ENCODE measurements around the gene GMEB2. TPM values are rescaled to one million over a fixed set of nuclear protein-coding genes. Genes with fewer than 3 reads are reported as not detected.
A peak's percentile ranks its signal among the peaks of the same experiment; 100 is the strongest.

Gene GMEB2
- total RNA-seq, 1 donor from 2014 or later: 5.9 TPM

DNA sequence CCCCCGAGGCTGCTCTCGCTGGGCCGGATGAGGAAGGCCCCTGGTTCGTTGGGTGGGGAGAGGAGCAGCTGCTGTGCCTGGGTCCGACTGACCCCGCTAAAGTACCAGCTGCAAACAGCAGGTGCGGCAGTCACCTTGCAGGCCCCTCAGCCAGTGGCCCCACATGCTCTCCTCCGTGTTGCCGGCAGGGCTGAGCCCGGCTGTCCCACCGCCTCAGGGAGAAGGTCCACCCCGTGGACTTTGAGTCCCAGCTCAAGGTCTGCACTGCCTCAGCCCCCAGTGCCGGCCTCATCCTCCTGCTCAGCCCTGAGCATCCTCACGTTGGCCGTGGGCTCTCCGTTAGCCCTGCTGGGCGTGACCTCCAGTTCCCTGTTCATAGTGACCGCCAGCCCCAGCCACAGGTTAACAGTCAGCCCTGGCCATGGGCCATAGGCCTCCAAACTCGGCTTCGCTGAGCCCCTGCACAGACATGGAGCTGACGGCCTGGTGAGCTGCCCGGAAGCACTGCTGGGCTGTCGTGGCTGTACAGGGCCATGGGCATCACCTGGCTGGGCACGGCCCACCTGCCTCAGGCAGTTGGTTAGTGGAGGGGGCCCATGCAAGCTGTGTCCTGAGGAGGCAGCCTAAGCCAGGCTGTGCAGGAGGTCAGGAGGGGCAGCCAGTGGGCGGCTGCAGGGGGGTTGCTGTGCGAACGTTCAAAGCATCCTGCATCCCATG is 82.5 kb downstream of the GMEB2 start:
- intact Hi-C loops (cut with micrococcal nuclease): no loop called here
- ATAC-seq (no peak), DNase-seq (no peak)

DNA sequence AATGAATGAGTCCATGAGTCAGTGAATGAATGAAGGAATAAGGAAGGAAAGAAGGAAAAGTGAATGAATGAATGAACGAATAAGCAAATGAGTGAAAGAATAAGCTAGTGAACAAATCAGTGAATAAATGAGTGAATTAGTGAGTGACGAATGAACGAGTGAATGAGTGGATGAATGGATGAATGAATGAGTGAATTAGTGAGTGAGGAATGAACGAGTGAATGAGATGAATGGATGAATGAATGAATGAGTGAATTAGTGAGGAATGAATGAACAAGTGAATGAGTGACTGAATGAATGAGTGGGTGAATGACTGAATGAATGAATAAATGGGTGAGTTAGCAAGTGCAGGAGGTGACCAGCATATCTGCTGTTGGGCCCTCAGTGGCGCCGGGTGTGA is 83.2 kb downstream of the GMEB2 start:
- DNase-seq (no peak), ATAC-seq (no peak)
- intact Hi-C loops (cut with micrococcal nuclease): no loop called here

DNA sequence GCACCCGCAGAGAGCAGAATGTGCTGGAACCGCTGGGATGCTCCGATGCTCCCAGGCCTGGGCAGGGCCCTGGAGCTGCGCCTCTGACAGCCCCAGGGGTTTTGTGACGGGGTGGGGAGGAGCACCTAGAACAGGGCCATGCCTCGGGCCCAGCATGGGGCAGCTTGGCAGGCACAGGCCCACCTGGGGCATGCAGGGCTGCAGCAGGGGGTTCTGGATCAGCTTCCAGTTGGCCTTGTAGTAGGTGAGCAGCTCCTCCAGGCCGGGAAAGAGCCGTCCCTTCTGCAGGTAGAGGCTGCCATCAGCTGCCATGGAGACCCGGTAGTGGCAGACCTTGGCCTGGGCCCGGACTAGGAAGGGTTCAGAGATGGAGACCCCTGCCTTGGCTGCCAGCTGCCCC is 83.8 kb downstream of the GMEB2 start:
- DNase-seq (no peak), ATAC-seq (no peak)
- intact Hi-C loops (cut with micrococcal nuclease): no loop called here

DNA sequence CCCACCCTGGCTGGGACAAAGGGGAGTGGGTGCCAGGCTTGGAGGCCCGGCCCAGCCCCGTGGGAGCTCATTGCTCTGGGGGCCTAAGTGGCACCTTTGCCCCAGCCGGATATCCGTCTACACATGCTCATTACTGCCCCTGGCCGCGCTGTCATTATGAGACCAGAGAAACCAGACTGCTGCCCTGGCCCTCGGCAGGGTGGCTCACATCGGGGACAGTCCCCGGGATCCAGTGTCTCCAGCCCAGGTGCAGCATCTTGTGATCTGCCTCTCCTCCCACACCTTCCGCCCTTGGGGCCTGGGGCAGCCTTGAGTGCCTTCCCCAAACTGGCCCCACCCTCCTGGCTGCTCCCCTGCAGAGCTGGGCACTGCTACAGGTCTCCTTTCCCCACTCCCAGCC is 84.2 kb downstream of the GMEB2 start:
- intact Hi-C loops (cut with micrococcal nuclease): no loop called here
- ATAC-seq (no peak), DNase-seq (no peak)

DNA sequence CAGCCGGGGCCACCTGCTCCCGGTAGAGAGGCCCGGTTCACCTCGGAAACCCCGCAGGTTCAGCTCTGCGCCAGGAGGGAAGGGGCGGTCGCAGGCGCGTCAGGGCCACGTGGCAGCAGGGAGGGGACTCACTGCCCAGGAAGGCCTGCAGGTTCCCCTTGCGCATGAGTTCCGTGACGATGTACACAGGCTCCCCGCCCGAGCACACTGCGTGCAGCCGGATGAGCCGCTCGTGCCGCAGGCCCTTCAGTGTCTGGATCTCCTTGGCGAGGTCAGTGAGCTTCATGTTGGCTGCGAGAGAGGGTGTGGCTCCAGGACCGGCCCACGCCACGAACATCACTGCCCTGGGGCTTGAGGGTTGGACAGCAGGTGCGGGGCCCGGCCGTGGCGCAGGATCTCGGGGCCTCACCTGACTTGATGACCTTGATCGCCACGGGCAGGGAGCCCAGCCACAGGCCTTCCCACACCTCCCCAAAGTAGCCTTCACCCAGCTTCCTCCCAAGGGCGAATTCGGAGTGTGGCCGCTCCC is 84.8 kb downstream of the GMEB2 start:
- DNase-seq (no peak), ATAC-seq (no peak)
- intact Hi-C loops (cut with micrococcal nuclease): no loop called here

DNA sequence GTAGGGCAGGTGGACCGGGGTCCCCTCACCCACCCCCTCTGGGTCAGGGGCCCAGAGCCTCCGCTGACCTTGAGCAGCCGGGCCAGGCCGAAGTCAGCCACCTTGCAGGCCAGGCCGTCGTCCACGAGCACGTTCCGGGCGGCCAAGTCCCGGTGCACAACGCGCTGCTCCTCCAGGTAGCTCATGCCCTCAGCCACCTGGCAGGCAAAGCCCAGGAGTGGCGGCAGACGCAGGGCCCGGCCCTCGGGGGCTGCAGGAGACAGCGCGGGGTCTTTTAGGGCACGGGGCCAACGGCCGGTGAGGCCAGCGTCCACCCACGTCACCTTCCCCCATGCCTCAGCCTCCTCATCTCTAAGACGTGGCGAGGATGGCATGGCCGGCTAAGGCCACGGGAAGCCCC is 85.5 kb downstream of the GMEB2 start:
- intact Hi-C loops (cut with micrococcal nuclease): no loop called here
- DNase-seq: no peak

DNA sequence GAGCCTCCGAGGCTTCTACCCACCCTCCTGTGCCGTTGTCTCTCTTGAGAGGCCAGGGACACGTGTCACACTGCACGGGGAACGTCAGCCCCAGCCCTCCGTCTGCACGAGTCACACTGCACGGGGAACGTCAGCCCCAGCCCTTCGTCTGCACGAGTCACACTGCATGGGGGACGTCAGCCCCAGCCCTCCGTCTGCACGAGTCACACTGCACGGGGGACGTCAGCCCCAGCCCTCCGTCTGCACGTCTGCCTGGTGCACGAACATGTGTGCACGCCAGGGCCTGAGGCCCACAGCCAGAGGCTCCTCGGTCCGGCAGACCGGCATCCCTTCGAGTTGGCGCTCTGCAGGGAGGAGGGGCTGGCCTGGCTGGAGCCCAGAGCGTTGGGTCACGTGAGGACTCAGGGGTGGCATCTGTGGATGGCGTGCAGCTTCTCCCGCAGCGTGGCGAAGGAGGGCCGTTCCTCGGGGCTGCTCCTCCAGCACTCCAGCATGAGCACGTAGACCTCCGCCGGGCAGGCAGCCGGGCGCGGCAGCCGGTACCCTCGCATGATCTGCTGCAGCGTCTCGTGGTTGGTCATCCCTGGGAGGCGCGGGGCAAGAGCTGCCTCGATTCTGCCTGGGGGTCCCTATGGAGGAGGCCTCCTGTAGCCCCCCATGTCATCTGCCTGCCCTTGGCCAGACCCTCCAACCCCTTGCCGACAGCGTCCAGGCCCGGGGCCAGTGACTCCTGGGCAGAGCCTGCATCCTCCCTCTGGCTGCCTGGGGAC is 86.3 kb downstream of the GMEB2 start:
- intact Hi-C loops (cut with micrococcal nuclease): no loop called here
- ATAC-seq: no peak
- peak; percentile 55 for DNase-seq

More for the DNA sequence above, 85.5 kb downstream of the GMEB2 start:
- ATAC-seq: no peak

DNA sequence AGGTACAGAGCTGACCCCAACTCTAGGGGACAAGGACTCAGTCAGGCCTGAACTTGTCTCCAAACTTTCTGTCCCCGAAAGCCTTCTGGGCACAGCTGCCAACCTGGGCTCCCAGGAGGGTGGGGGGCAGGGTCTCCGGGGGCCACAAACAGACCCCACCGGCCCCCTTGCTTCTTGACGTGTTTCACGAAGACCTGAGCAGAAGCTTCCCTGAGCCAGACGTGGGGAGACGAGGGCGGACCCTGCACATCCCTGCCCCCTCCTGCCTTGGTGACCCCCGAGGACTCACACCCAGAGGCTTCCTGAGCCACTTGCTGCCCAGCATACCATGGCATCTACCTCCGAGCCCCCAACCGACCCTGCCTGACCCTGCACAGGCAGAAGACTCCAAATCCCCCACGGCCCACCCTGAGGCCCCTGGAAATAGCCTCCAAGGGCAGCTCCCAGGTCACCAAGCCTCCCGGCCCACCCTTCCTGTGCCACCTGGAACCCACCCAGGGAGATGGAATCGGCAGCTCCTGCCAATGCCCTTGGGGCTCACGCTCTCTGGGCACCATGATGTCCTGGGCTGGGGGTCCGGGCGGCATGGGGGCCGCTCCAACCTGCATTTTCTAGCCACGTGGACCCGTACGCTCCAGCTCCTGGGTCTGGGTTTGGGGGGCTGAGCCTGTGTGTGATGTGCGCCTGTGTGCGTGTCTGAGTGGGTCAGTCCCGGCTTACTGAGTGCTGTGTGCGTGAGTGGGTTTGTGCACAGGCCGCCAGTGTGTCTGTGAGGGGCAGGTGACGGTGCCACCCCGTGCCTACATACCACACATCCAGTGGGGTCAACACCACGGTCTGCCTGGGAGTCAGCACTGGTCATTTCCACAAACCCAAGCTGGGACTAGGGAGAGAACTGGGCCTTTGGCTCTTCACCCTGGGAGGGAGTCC is 87.2 kb downstream of the GMEB2 start:
- ATAC-seq (no peak), DNase-seq (no peak)
- intact Hi-C loops (cut with micrococcal nuclease): no loop called here

DNA sequence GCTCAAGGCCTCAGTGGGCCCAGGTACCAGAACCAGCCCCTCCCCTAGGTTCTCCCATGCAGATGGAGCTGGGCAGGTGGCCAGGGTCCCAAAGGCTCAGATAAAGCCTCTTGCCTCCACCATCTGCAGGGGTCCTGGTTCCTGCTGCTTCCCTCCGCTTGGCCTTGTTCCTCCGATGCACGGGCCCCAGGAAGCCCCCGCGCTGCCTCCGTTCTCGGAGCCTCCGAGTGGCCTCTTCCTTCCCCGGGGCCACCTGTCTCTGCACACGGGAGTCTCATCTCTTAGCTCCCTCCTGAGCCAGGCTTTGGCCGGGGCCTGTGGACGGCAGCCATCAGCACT is 87.8 kb downstream of the GMEB2 start:
- intact Hi-C loops (cut with micrococcal nuclease): no loop called here
- ATAC-seq (no peak), DNase-seq (no peak)

DNA sequence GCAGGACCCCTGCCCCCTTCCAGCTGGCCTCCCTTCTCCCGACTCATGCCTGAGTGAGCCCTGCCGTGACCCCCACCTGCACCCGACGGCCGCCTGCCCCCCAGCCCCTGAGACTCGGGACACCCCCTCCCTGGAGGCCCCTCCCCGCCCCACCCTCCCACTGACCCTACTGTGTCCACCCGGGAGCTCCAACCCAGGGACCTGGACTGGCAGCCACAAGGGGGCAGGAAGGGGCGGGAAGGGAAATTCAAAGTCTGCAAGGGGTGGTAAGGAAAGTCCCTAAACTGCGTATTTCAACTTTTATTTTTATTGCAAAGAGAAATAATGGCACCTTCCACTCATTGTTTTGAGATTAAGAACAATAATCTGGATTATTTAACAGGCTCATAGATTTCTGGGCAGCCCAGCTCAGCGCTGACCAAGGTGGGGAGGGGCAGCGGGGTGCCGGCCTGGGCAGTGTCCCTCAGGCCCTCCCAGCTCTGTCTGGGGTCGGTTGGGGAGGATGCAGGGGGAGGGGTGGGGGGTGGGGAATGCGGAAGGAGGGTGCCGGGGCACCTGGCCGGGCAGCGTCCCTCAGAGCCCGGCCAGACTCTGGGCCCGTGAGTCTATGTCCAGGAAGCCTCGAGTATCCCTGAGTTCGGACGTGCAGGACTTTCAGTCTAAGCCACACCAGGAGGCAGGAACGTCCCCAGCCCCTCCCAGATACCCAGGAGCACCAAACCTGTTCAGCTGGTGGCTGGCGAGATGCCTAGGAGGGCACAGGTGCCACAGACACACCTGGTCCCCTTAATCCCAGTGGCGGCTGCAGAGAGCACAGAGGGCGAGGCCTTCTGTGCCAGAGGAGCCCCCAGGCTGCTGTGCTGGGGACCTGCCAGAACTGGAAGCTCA is 88.5 kb downstream of the GMEB2 start:
- peak; percentile 55 for ATAC-seq
- intact Hi-C loops (cut with micrococcal nuclease): no loop called here
- no peak for DNase-seq

Other genes starting within 250 kb of the GMEB2 start
- 0.52 TPM for gene KCNQ2, start 154.4 kb downstream of the GMEB2 start, total RNA-seq
- gene EEF1A2, start 128.0 kb downstream of the GMEB2 start, total RNA-seq: 1,346 TPM
- gene PPDPF, start 106.3 kb downstream of the GMEB2 start, total RNA-seq: 307 TPM
- gene PTK6, start 89.7 kb downstream of the GMEB2 start, total RNA-seq: not detected
- gene SRMS, start 79.4 kb downstream of the GMEB2 start, total RNA-seq: not detected
- 0.15 TPM for gene FNDC11, start 72.9 kb downstream of the GMEB2 start, total RNA-seq
- gene HELZ2, start 52.9 kb downstream of the GMEB2 start, total RNA-seq: 13.2 TPM
- 5.5 TPM for gene STMN3, start 26.3 kb upstream of the GMEB2 start, total RNA-seq
- 9.9 TPM for gene RTEL1, start 31.2 kb upstream of the GMEB2 start, total RNA-seq
- gene TNFRSF6B, start 69.6 kb upstream of the GMEB2 start, total RNA-seq: 0.64 TPM
- gene ARFRP1, start 80.9 kb upstream of the GMEB2 start, total RNA-seq: 46.5 TPM
- gene ZGPAT, start 80.9 kb upstream of the GMEB2 start, total RNA-seq: 16.2 TPM
- 2.7 TPM for gene LIME1, start 109.6 kb upstream of the GMEB2 start, total RNA-seq
- gene SLC2A4RG, start 112.7 kb upstream of the GMEB2 start, total RNA-seq: 104 TPM
- gene ZBTB46, start 204.2 kb upstream of the GMEB2 start, total RNA-seq: 13.1 TPM
- not detected for gene ABHD16B, start 234.4 kb upstream of the GMEB2 start, total RNA-seq
- 78.0 TPM for gene TPD52L2, start 238.2 kb upstream of the GMEB2 start, total RNA-seq

All from left ventricle myocardium superior (tissue), 1 donor.